ENCODE measurements around the gene CCDC136.

CCDC136 gene

DNA sequence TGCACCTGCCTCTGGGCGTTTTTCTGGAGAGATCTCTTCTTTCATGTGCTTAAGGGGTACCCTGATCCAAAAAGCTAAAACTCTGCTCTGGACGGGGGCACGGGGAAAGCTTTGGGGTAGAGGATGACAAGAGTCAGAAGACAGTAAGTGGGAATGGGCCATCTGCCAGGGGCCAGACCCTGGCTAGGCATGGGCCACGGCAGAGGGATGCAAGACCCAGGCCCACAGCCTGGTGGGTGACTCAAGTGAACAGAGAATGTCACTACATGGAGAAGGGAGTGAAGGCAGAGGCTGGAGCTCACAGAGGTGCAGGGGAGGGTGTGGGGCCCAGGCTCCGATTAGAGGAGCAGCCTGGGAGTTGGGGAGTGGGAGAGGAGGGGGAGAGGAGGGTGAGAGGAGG lies 53.7 kb downstream of the CCDC136 start:
- no peak for DNase-seq (ENCODE audit: low read depth)

- no peak for DNase-seq (ENCODE audit: low read depth)
Observed at GRCh38 chr7:128845987-128846386, 54.2 kb downstream of the CCDC136 start.

- no peak for DNase-seq (ENCODE audit: low read depth)
Observed at GRCh38 chr7:128846781-128847444, 55.1 kb downstream of the CCDC136 start.

GRCh38 chr7:128847721-128848211 lies 56.0 kb downstream of the CCDC136 start:
- DNase-seq (ENCODE audit: low read depth) = no peak

- DNase-seq (ENCODE audit: low read depth) = no peak
Observed at GRCh38 chr7:128848289-128849155, 56.8 kb downstream of the CCDC136 start.

DNA sequence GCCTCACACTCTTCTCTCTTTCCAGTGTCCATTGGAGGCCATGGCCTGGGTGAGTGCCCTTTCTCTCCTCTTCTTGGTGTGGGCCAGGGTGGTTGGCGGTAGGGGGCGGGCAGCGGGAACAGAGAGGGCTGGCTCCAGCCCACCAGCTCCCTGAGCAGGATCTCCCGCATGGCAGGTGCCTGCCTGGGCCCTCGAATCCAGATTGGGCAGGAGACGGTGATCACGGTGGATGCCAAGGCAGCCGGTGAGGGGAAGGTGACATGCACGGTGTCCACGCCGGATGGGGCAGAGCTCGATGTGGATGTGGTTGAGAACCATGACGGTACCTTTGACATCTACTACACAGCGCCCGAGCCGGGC lies 57.4 kb downstream of the CCDC136 start:
- no peak for DNase-seq (ENCODE audit: low read depth)

GRCh38 chr7:128849804-128850490 lies 58.2 kb downstream of the CCDC136 start:
- no peak for DNase-seq (ENCODE audit: low read depth)

DNA sequence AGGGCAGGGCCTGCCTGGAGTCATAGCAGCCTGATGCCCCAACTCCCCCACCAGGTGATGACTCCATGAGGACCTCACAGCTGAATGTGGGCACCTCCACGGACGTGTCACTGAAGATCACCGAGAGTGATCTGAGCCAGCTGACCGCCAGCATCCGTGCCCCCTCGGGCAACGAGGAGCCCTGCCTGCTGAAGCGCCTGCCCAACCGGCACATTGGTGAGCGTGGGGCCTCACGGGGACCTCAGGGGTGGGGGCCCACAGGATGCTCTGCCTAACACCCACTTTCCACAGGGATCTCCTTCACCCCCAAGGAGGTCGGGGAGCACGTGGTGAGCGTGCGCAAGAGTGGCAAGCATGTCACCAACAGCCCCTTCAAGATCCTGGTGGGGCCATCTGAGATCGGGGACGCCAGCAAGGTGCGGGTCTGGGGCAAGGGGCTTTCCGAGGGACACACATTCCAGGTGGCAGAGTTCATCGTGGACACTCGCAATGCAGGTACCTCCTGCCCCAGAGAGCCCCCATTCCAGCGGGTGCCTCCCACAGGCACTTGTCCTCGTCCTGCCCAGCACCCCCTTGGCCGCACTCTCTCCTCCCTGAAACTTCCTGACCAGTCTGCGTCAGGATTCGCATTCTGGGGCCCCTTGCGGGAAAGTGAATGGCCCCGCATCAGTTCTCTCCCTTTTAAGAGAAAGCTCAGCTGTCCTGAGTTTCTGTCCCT lies 60.9 kb downstream of the CCDC136 start:
- DNase-seq (ENCODE audit: low read depth) = no peak

- no peak for DNase-seq (ENCODE audit: low read depth)
Observed at GRCh38 chr7:128853799-128854198, 62.0 kb downstream of the CCDC136 start.

DNA sequence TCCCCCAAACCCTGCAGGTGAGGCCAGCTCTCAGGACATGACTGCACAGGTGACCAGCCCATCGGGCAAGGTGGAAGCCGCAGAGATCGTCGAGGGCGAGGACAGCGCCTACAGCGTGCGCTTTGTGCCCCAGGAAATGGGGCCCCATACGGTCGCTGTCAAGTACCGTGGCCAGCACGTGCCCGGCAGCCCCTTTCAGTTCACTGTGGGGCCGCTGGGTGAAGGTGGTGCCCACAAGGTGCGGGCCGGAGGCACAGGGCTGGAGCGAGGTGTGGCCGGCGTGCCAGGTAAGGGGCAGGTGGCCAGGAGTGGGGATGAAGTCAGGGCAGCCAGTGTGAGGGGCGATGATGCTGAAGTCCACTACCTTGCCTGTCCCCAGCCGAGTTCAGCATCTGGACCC lies 62.6 kb downstream of the CCDC136 start:
- DNase-seq (ENCODE audit: low read depth) = no peak

GRCh38 chr7:128855559-128855958 lies 63.8 kb downstream of the CCDC136 start:
- no peak for DNase-seq (ENCODE audit: low read depth)

DNA sequence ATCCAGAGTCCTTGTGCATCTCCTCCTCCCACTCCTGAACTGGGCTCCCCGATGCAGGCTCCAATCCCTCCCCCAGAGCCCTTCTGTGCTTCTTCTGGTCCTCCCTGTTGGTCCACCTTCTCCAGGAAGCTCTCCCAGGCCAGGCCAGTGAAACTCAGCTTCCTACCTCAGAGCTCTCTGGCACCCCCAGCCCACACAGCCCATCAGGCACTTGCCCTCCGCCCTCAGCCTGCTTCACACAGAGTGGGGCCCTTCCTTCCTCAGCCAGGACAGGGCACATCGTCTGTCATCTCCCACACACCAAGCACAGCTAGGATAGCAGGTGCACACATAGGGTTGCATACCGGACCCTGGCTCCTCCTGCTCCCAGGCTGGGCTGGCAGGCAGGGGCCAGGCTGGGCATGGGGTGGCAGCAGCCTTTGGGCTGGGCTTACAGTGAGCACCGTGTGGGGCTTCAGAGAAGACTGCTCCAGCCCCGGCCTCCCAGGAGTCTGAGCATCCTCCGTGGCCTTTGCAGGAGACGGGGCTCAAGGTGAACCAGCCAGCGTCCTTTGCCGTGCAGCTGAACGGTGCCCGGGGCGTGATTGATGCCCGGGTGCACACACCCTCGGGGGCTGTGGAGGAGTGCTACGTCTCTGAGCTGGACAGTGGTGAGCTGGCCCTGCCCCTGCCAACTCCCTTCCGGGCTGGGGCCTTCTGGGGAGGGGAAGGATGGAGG lies 64.4 kb downstream of the CCDC136 start:
- no peak for DNase-seq (ENCODE audit: low read depth)

- DNase-seq (ENCODE audit: low read depth) = no peak
Observed at GRCh38 chr7:128858380-128859231, 66.8 kb downstream of the CCDC136 start.

- no peak for DNase-seq (ENCODE audit: low read depth)
Observed at GRCh38 chr7:128859232-128860157, 67.7 kb downstream of the CCDC136 start.

- DNase-seq (ENCODE audit: low read depth) = no peak
Observed at GRCh38 chr7:128860158-128861073, 68.6 kb downstream of the CCDC136 start.

DNA sequence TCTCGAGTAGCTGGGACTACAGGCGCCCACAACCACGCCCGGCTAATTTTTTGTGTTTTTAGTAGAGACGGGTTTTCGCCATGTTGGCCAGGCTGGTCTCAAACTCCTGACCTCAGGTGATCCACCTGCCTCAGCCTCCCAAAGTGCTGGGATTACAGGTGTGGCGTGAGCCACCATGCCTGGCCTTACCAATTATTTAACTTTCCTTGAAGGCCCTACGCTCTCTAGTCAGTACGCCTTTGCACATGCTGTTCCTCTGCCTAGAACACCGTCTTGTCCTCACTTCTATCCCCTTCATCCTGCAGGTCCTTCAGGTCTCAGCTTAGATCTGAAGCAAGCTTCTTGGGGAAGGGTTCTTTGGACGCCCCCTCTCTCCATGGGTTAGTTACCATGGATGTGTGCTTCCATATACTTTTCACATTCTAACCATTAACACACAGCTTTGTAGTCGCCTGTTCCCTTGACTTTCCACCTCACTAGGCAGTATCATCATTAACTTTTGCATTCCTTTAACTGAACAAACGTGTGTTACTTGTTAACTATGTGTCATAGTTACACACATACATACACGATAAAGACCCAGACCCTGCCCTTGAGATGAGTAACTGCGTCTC lies 70.3 kb downstream of the CCDC136 start:
- no peak for DNase-seq (ENCODE audit: low read depth)

GRCh38 chr7:128862571-128863432 lies 71.0 kb downstream of the CCDC136 start, which contains the start of gene ATP6V1F:
Gene ATP6V1F, plus strand, starts transcription at chr7:128862856. Its CDS starts 49 bp downstream, at chr7:128862905.
- peak; percentile 80 for DNase-seq (ENCODE audit: low read depth)

Measured in HS-5 (cell line).